B cell (primary cell): ENCODE measurements around the gene UCN2. TPM values are rescaled to one million over a fixed set of nuclear protein-coding genes. Genes with fewer than 3 reads are reported as not detected.
"Not testable (repeated sequence)": the region's sequence is repeated elsewhere in the genome, so short reads cannot be mapped to it uniquely, and the experiment has no call there.

Experiments used
- ATAC-seq: fragments of 200-7000 bp; cut with Tn5 transposase; one replicate; pipeline ENCODE4 v1.10.0; 2021; ENCODE audit warnings: low read depth, mild to moderate bottlenecking, moderate number of reproducible peaks, moderate library complexity
- CTCF ChIA-PET: fragments of 350-600 bp; sonication (Branson Sonifier 250); formaldehyde crosslinking; loops from one replicate; lab custom pipeline; 2021; ENCODE audit warnings: antibody characterized with exemption, inconsistent platforms; lab: Charles Lee
- POLR2A ChIA-PET: fragments of 350-600 bp; sonication (Branson Sonifier 250); formaldehyde crosslinking; loops from one replicate; lab custom pipeline; 2021; ENCODE audit warnings: antibody characterized with exemption; lab: Charles Lee
- DNase-seq: peaks from one replicate; pipeline ENCODE4 v3.0.0; 2013
- H2AFZ ChIP-seq: 2 replicates; pipeline ENCODE4 v1.6.1; 2012; ENCODE audit warnings: mild to moderate bottlenecking, low read depth, low read length; ENCODE audit not compliant: insufficient read depth, poor library complexity, severe bottlenecking
- H3K27ac ChIP-seq, 2 donors: 1 replicate in 1 of 2; 2 replicates in 1 of 2; pipeline ENCODE4 v1.5.1; 2012 to 2013; ENCODE audit warnings: low read length in 2 of 2, mild to moderate bottlenecking in 2 of 2, moderate library complexity in 1 of 2
- H3K27me3 ChIP-seq, 4 experiments: fragments of 200-600 bp in 1 of 4; sonication (generic) in 1 of 4; replicated peaks in 1 of 4; 1 replicate in 2 of 4; 2 replicates in 2 of 4; pipeline versions ENCODE4 v1.6.1 to v1.7.0; 2013 to 2016; ENCODE audit warnings: low read length in 3 of 4, mild to moderate bottlenecking in 2 of 4, mixed read lengths in 1 of 4, moderate library complexity in 1 of 4; ENCODE audit not compliant: insufficient read depth in 4 of 4, control insufficient read depth in 3 of 4; ENCODE audit errors: control extremely low read depth in 1 of 4
- H3K36me3 ChIP-seq, 2 experiments: replicated peaks in 1 of 2; 1 replicate in 1 of 2; 2 replicates in 1 of 2; pipeline versions ENCODE4 v1.6.1 to v1.7.1; 2013; ENCODE audit warnings: low read length in 1 of 2; ENCODE audit not compliant: insufficient read depth in 2 of 2, control insufficient read depth in 1 of 2; ENCODE audit errors: control extremely low read depth in 1 of 2, extremely low read depth in 1 of 2
- H3K4me1 ChIP-seq, 2 donors: fragments of 200-600 bp in 1 of 2; sonication (generic) in 1 of 2; 1 replicate in 1 of 2; 2 replicates in 1 of 2; pipeline versions ENCODE4 v1.5.1 to v1.6.1; 2013 to 2017; ENCODE audit warnings: low read length in 2 of 2; ENCODE audit not compliant: control insufficient read depth in 2 of 2, insufficient read depth in 2 of 2
- H3K4me2 ChIP-seq: replicated peaks from 2 replicates; pipeline ENCODE3; 2012; ENCODE audit warnings: mild to moderate bottlenecking, low read depth, low read length; ENCODE audit not compliant: poor library complexity, severe bottlenecking
- H3K4me3 ChIP-seq, 5 experiments: fragments of 200-600 bp in 1 of 5; sonication (generic) in 1 of 5; 1 replicate in 3 of 5; 2 replicates in 2 of 5; pipeline versions ENCODE4 v1.5.1 to v1.7.0; 2011 to 2016; ENCODE audit warnings: low read length in 4 of 5, mild to moderate bottlenecking in 4 of 5, low read depth in 2 of 5, control low read depth in 1 of 5, moderate library complexity in 1 of 5; ENCODE audit not compliant: insufficient read depth in 1 of 5; ENCODE audit errors: control extremely low read depth in 1 of 5, extremely low read depth in 1 of 5
- H3K79me2 ChIP-seq: fragments of 200-600 bp; sonication (generic); one replicate; pipeline ENCODE4 v1.6.0; 2016; ENCODE audit warnings: low read length; ENCODE audit not compliant: control insufficient read depth, insufficient read depth
- H3K9ac ChIP-seq: fragments of 200-600 bp; sonication (generic); 2 replicates; pipeline ENCODE4 v1.6.1; 2017; ENCODE audit warnings: mild to moderate bottlenecking, low read length, moderate library complexity
- H3K9me3 ChIP-seq, 3 donors: one replicate each; pipeline versions ENCODE4 v1.6.1 to v1.7.1; 2013; ENCODE audit warnings: low read length in 2 of 3; ENCODE audit not compliant: control insufficient read depth in 2 of 3, insufficient read depth in 1 of 3; ENCODE audit errors: control extremely low read depth in 1 of 3
- H4K20me1 ChIP-seq: 2 replicates; pipeline ENCODE4 v1.6.0; 2012; ENCODE audit warnings: mild to moderate bottlenecking, low read length; ENCODE audit not compliant: insufficient read depth, control insufficient read depth, poor library complexity, severe bottlenecking
- H3K27ac Mint-ChIP-seq: one replicate; pipeline ENCODE4 v1.8.0; 2021; ENCODE audit warnings: mixed read lengths
- H3K27me3 Mint-ChIP-seq: one replicate; pipeline ENCODE4 v1.8.0; 2021; ENCODE audit warnings: mixed read lengths
- H3K4me1 Mint-ChIP-seq: one replicate; pipeline ENCODE4 v1.8.0; 2021; ENCODE audit warnings: mixed read lengths
- H3K4me3 Mint-ChIP-seq: one replicate; pipeline ENCODE4 v1.8.0; 2021; ENCODE audit warnings: mixed read lengths
- H3K9me3 Mint-ChIP-seq: one replicate; pipeline ENCODE4 v1.8.0; 2022; ENCODE audit warnings: mixed read lengths; ENCODE audit not compliant: insufficient read depth
- EZH2 ChIP-seq: IDR thresholded peaks from 2 replicates; pipeline ENCODE4 v1.6.1; 2012; ENCODE audit warnings: borderline replicate concordance, low read depth, mild to moderate bottlenecking, moderate library complexity, low read length; ENCODE audit not compliant: insufficient read depth, poor library complexity, severe bottlenecking
- WGBS: methylation state at CpG from one replicate; pipeline ENCODE4 v1.1.5; 2013; ENCODE audit warnings: missing lambda C conversion rate; ENCODE audit not compliant: insufficient coverage; 5-methylcytosine and 5-hydroxymethylcytosine counted together
- intact Hi-C: fragments of 100-400 bp; cut with micrococcal nuclease; formaldehyde crosslinking; loops from one replicate; pipeline ENCODE4 v1.10.0; 2022
- polyA plus RNA-seq: library from polyadenylated mRNA; depleted of rRNA; stranded (reverse); fragments of >200 nt; gene quantifications from 2 replicates; pipeline ENCODE4 v1.2.3, GENCODE V29; 2012
- total RNA-seq, 2 donors: library from RNA; stranded (reverse); fragments of 120-200 nt in 1 of 2; gene quantifications; 1 replicate in 1 of 2; 2 replicates in 1 of 2; pipeline versions ENCODE4 v1.2.3 to v1.2.4, GENCODE V29; 2013 to 2022
- TF ChIP-seq, protein P1 (sequence below): fragments of 200-600 bp; IDR thresholded peaks from one replicate; pipeline ENCODE4 v1.8.0; 2022; ENCODE audit warnings: antibody characterized with exemption, mild to moderate bottlenecking

Gene UCN2
- total and polyA plus RNA-seq, 2 donors (not counting 1 experiment from before 2014, with no cell fraction given), result not detected

- H3K36me3 ChIP-seq, result no peaks in the 10 kb centered on the region
- no peak for TF ChIP-seq EZH2
- TF ChIP-seq, protein P1, sequence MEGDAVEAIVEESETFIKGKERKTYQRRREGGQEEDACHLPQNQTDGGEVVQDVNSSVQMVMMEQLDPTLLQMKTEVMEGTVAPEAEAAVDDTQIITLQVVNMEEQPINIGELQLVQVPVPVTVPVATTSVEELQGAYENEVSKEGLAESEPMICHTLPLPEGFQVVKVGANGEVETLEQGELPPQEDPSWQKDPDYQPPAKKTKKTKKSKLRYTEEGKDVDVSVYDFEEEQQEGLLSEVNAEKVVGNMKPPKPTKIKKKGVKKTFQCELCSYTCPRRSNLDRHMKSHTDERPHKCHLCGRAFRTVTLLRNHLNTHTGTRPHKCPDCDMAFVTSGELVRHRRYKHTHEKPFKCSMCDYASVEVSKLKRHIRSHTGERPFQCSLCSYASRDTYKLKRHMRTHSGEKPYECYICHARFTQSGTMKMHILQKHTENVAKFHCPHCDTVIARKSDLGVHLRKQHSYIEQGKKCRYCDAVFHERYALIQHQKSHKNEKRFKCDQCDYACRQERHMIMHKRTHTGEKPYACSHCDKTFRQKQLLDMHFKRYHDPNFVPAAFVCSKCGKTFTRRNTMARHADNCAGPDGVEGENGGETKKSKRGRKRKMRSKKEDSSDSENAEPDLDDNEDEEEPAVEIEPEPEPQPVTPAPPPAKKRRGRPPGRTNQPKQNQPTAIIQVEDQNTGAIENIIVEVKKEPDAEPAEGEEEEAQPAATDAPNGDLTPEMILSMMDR, result no peak
- ATAC-seq, result no peak
- no peak overlapping the region for H3K4me3 ChIP-seq
- no CpG with 5 or more reads among the region's 2 CpGs for WGBS
- H2AFZ ChIP-seq, result no peak overlapping the region
- DNase-seq, result no peak
- H3K79me2 ChIP-seq, result no peaks in the 10 kb centered on the region
- H3K4me1 Mint-ChIP-seq, result no peaks in the 10 kb centered on the region
- no peaks in the 10 kb centered on the region for H3K27me3 Mint-ChIP-seq
- no peak overlapping the region for H3K4me2 ChIP-seq
- H3K9ac ChIP-seq, result no peak overlapping the region
- no peaks in the 10 kb centered on the region for H4K20me1 ChIP-seq
- ChIA-PET POLR2A (no interaction called here), CTCF (interaction anchor here (1.4 kb wide), 1 partner anchor 12 kb away, joined by 5 read pairs; no protein-coding TSS in a partner anchor)
- H3K4me3 Mint-ChIP-seq, result no peak overlapping the region
- H3K27ac Mint-ChIP-seq, result no peak overlapping the region
- H3K27me3 ChIP-seq, result no peaks in the 10 kb centered on the region
- intact Hi-C loops, result no loop called here
- no peaks in the 10 kb centered on the region for H3K9me3 ChIP-seq
- H3K27ac ChIP-seq, result no peak overlapping the region
- no peaks in the 10 kb centered on the region for H3K9me3 Mint-ChIP-seq
- H3K4me1 ChIP-seq, result no peaks in the 10 kb centered on the region
Measured at GRCh38 chr3:48532977-48533337, 30.6 kb downstream of the UCN2 start.

- POLR2A ChIA-PET, result no interaction called here
- Histone ChIP-seq H3K9me3 (no peaks in the 10 kb centered on the region), H3K4me1 (no peaks in the 10 kb centered on the region), H3K9ac (no peak overlapping the region), H3K4me2 (no peak overlapping the region), H4K20me1 (no peaks in the 10 kb centered on the region), H2AFZ (no peak overlapping the region), H3K79me2 (no peaks in the 10 kb centered on the region), H3K36me3 (no peaks in the 10 kb centered on the region), H3K27ac (no peak overlapping the region), H3K27me3 (no peaks in the 10 kb centered on the region), H3K4me3 (no peak overlapping the region)
- TF ChIP-seq EZH2, result no peak
- TF ChIP-seq, protein P1, result no peak
- H3K4me1 Mint-ChIP-seq, result no peaks in the 10 kb centered on the region
- H3K27me3 Mint-ChIP-seq, result no peaks in the 10 kb centered on the region
- DNase-seq, result no peak
- ATAC-seq, result no peak
- H3K27ac Mint-ChIP-seq, result no peak overlapping the region
- no peaks in the 10 kb centered on the region for H3K9me3 Mint-ChIP-seq
- CTCF ChIA-PET, result interaction anchor here (1.0 kb wide), 1 partner anchor 17 kb away, joined by 3 read pairs; no protein-coding TSS in a partner anchor
- intact Hi-C loops, result no loop called here
- no peak overlapping the region for H3K4me3 Mint-ChIP-seq
- no CpG with 5 or more reads among the region's 6 CpGs for WGBS
Measured at GRCh38 chr3:48532271-48532976, 31.2 kb downstream of the UCN2 start.

- H3K79me2 ChIP-seq, H3K36me3 ChIP-seq, intact Hi-C loops, H3K4me3 ChIP-seq, H3K9ac ChIP-seq, H3K9me3 Mint-ChIP-seq, H2AFZ ChIP-seq, H3K27ac Mint-ChIP-seq, POLR2A ChIA-PET, ATAC-seq, H4K20me1 ChIP-seq, H3K4me1 Mint-ChIP-seq, H3K4me1 ChIP-seq, H3K27me3 Mint-ChIP-seq, H3K27ac ChIP-seq, H3K4me2 ChIP-seq, H3K9me3 ChIP-seq, H3K4me3 Mint-ChIP-seq, H3K27me3 ChIP-seq, DNase-seq: not testable (repeated sequence)
- WGBS, result 97% methylated on average over 3 of the region's 4 CpGs
- CTCF ChIA-PET, result interaction anchor here (0.8 to 2.3 kb wide), 2 partner anchors 19 to 130 kb away, joined by 3 to 7 read pairs; no protein-coding TSS in a partner anchor
Measured at GRCh38 chr3:48530701-48531100, 32.9 kb downstream of the UCN2 start.
